Measurements from ENCODE around the gene UQCRQ. TPM values are rescaled to one million over a fixed set of nuclear protein-coding genes. Genes with fewer than 3 reads are reported as not detected.

Gene UQCRQ
- polyA plus RNA-seq, 2 of the 4 experiments (the other 2 are of a cell fraction): 441 to 500 TPM

DNA sequence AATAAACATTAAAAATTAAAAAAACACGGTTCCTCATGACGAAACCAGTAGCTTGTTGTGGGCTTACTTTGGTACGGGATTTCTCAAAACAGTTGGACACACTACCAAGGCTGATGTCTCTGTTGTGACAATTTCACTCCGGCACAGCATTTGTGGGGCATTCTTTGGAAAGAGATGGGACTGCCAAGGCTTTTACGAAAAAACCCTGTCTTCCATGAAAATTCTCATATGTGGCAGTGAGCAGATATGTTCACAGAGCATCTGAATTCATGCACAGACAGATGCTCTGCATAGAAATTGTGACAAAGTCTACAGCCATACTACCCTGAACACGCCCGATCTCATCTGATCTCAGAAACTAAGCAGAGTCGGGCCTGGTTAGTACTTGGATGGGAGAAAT lies 18.2 kb upstream of the UQCRQ start:
- TF ChIP-seq REST (IDR thresholded peaks at IDR 0.05) (no peak), SMC3 (IDR thresholded peaks at IDR 0.05) (no peak), RNF2 (IDR thresholded peaks at IDR 0.05; ENCODE audit: borderline replicate concordance, low read depth) (no peak), PHF8 (IDR thresholded peaks at IDR 0.05; ENCODE audit: borderline replicate concordance, low read depth) (no peak), CBX2 (IDR thresholded peaks at IDR 0.05; ENCODE audit: borderline replicate concordance, low read depth) (no peak), EP300 (IDR thresholded peaks at IDR 0.05) (no peak), POLR2A (IDR thresholded peaks at IDR 0.05; ENCODE audit: low read length) (no peak), FOXS1 (CRISPR knock-in tag; IDR thresholded peaks at IDR 0.05) (no peak), ZFP36 (IDR thresholded peaks at IDR 0.05; ENCODE audit: borderline replicate concordance, partially characterized antibody) (no peak), TFCP2L1 (CRISPR knock-in tag; IDR thresholded peaks at IDR 0.05) (no peak), CHD4 (IDR thresholded peaks at IDR 0.05; ENCODE audit: borderline replicate concordance) (no peak), RFX5 (IDR thresholded peaks at IDR 0.05) (no peak), POLR2AphosphoS2 (conservative IDR thresholded peaks at IDR 0.05; ENCODE audit: low read length) (no peak), NR3C1 (IDR thresholded peaks at IDR 0.05) (no peak), GATA3 (IDR thresholded peaks at IDR 0.05; ENCODE audit: borderline replicate concordance) (no peak), MAX (IDR thresholded peaks at IDR 0.05) (no peak), HOXA7 (CRISPR knock-in tag; IDR thresholded peaks at IDR 0.05) (no peak)
- no peaks in the 10 kb centered on the region for H3K4me1 ChIP-seq
- ATAC-seq: no peak
- H3K9me3 ChIP-seq: no peaks in the 10 kb centered on the region
- H3K4me3 ChIP-seq: no peak overlapping the region
- WGBS (ENCODE audit: missing lambda C conversion rate): 85% methylated on average over 8 of the region's 8 CpGs
- H3K27ac ChIP-seq: no peak overlapping the region
- no peak overlapping the region for H3K4me2 ChIP-seq
- ChIA-PET CTCF (interaction anchor here (0.6 to 2.2 kb wide), 5 partner anchors 18 to 652 kb away, joined by 3 to 6 read pairs (median 4); partner anchors contain the start of gene SHROOM1), POLR2A (no interaction called here)
- DNase-seq (ENCODE audit: low read depth in 1 of 2, low spot score in 1 of 2): no peak
- FAIRE-seq: no peak

DNA sequence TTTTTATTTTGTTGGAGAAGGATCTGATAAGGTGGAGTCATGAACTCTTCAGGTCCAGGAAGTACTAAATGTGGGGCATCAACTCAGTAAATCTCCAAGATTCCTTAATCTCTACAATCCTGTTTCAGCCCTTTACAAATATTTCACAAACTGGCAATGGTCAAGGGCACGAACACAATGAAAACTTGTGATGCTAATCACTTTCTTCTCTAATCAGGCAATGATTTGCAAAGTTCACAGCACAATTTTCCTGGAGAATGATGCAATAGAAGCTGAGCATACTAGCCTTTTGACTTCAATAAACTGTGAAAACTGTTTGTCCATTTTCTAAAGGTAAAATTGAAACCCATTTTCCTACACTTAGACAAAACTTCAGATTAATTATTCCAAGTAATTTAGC lies 17.1 kb upstream of the UQCRQ start:
- FAIRE-seq: no peak

More for the DNA sequence above, 17.1 kb upstream of the UQCRQ start:
- Histone ChIP-seq H3K4me2 (no peak overlapping the region), H3K27ac (no peak overlapping the region), H3K4me3 (no peak overlapping the region), H3K4me1 (no peaks in the 10 kb centered on the region), H3K9me3 (no peaks in the 10 kb centered on the region)
- ChIA-PET CTCF (interaction anchor here (1.1 to 2.5 kb wide), 5 partner anchors 14 to 463 kb away, joined by 3 to 13 read pairs (median 4); partner anchors contain the start of gene SHROOM1), POLR2A (no interaction called here)
- no peak for ATAC-seq
- whole genome bisulfite sequencing (ENCODE audit: missing lambda C conversion rate): 12% methylated on average over 1 of the region's 1 CpG
- no peak for TF ChIP-seq NFE2L2 (conservative IDR thresholded peaks at IDR 0.05; ENCODE audit: low read length)
- TF ChIP-seq POLR2AphosphoS2 (conservative IDR thresholded peaks at IDR 0.05; ENCODE audit: low read length): no peak
- no peak for TF ChIP-seq MYC (IDR thresholded peaks at IDR 0.05; ENCODE audit: borderline replicate concordance, low read length)
- TF ChIP-seq CEBPB (IDR thresholded peaks at IDR 0.05): no peak
- TF ChIP-seq NR3C1 (IDR thresholded peaks at IDR 0.05): no peak
- TF ChIP-seq PHF8 (IDR thresholded peaks at IDR 0.05; ENCODE audit: borderline replicate concordance, low read depth): no peak
- TF ChIP-seq HMGXB4 (CRISPR knock-in tag; IDR thresholded peaks at IDR 0.05; ENCODE audit: borderline replicate concordance): no peak
- no peak for TF ChIP-seq RNF2 (IDR thresholded peaks at IDR 0.05; ENCODE audit: borderline replicate concordance, low read depth)
- TF ChIP-seq POLR2A (IDR thresholded peaks at IDR 0.05; ENCODE audit: low read length): no peak
- no peak for TF ChIP-seq ZSCAN20 (CRISPR knock-in tag; IDR thresholded peaks at IDR 0.05)
- TF ChIP-seq MAX (IDR thresholded peaks at IDR 0.05): no peak
- TF ChIP-seq RFX5 (IDR thresholded peaks at IDR 0.05): no peak
- TF ChIP-seq, protein P1, sequence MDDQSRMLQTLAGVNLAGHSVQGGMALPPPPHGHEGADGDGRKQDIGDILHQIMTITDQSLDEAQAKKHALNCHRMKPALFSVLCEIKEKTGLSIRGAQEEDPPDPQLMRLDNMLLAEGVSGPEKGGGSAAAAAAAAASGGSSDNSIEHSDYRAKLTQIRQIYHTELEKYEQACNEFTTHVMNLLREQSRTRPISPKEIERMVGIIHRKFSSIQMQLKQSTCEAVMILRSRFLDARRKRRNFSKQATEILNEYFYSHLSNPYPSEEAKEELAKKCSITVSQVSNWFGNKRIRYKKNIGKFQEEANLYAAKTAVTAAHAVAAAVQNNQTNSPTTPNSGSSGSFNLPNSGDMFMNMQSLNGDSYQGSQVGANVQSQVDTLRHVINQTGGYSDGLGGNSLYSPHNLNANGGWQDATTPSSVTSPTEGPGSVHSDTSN (IDR thresholded peaks at IDR 0.05): no peak
- no peak for TF ChIP-seq HDAC2 (IDR thresholded peaks at IDR 0.05)
- TF ChIP-seq, protein P2, sequence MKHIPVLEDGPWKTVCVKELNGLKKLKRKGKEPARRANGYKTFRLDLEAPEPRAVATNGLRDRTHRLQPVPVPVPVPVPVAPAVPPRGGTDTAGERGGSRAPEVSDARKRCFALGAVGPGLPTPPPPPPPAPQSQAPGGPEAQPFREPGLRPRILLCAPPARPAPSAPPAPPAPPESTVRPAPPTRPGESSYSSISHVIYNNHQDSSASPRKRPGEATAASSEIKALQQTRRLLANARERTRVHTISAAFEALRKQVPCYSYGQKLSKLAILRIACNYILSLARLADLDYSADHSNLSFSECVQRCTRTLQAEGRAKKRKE (CRISPR knock-in tag; IDR thresholded peaks at IDR 0.05; ENCODE audit: low read depth): no peak
- no peak for TF ChIP-seq CBX2 (IDR thresholded peaks at IDR 0.05; ENCODE audit: borderline replicate concordance, low read depth)
- TF ChIP-seq, protein P3, sequence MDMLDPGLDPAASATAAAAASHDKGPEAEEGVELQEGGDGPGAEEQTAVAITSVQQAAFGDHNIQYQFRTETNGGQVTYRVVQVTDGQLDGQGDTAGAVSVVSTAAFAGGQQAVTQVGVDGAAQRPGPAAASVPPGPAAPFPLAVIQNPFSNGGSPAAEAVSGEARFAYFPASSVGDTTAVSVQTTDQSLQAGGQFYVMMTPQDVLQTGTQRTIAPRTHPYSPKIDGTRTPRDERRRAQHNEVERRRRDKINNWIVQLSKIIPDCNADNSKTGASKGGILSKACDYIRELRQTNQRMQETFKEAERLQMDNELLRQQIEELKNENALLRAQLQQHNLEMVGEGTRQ (IDR thresholded peaks at IDR 0.05): no peak
- DNase-seq (ENCODE audit: low read depth in 1 of 2, low spot score in 1 of 2): no peak

Data from A549 (cell line).